K562 (cell line): Measurements from ENCODE around the gene DCTD. TPM values are rescaled to one million over a fixed set of nuclear protein-coding genes. Genes with fewer than 3 reads are reported as not detected.

Experiments
- CUX1 ChIP-seq: fragments of 200-800 bp; sonication (Bioruptor generic); IDR thresholded peaks from 2 replicates; pipeline ENCODE4 v1.6.1; 2016; ENCODE audit warnings: missing genetic modification characterization, missing compliant biosample characterization
- ESRRB ChIP-seq: fragments of 250-450 bp; sonication (Bioruptor Pico); IDR thresholded peaks from 2 replicates; pipeline ENCODE4 v1.5.0; 2020; ENCODE audit warnings: mild to moderate bottlenecking, moderate library complexity, borderline replicate concordance
- FOXJ2 ChIP-seq: fragments of 200-800 bp; sonication (Bioruptor generic); IDR thresholded peaks from 2 replicates; pipeline ENCODE4 v1.6.1; 2016; ENCODE audit warnings: missing genetic modification characterization, missing compliant biosample characterization
- MAFK ChIP-seq: IDR thresholded peaks from 2 replicates; pipeline ENCODE4 v1.6.1; 2011; ENCODE audit warnings: low read length, improper control_type of control experiment
- MED1 ChIP-seq: sonication (generic); formaldehyde crosslinking; IDR thresholded peaks from 2 replicates; pipeline ENCODE4 v1.8.1; 2023; ENCODE audit warnings: missing genetic modification reagents, borderline replicate concordance
- MNT ChIP-seq, 2 experiments: fragments of 450-650 bp; conservative IDR thresholded peaks; 2 replicates each; pipeline ENCODE4 v1.6.1; 2017; ENCODE audit warnings: mild to moderate bottlenecking in 2 of 2, moderate library complexity in 2 of 2
- NR3C1 ChIP-seq: sonication (generic); formaldehyde crosslinking; IDR thresholded peaks from 2 replicates; pipeline ENCODE4 v1.8.1; 2022; ENCODE audit warnings: missing genetic modification reagents
- PRMT5 ChIP-seq: sonication (generic); formaldehyde crosslinking; IDR thresholded peaks from 2 replicates; pipeline ENCODE4 v1.5.0; 2020; ENCODE audit warnings: missing genetic modification reagents
- SRF ChIP-seq, 2 experiments: fragments of 250-450, 450-650 bp in 1 of 2; sonication (Bioruptor Pico) in 1 of 2; sonication (generic) in 1 of 2; formaldehyde crosslinking; IDR thresholded peaks; 2 replicates each; pipeline versions ENCODE4 v1.5.0 to v1.5.1; 2020 to 2022; ENCODE audit warnings: mild to moderate bottlenecking in 1 of 2, missing genetic modification reagents in 1 of 2
- STAT5B ChIP-seq: fragments of 250-450 bp; sonication (Bioruptor Pico); IDR thresholded peaks from 2 replicates; pipeline ENCODE4 v1.8.0; 2021; ENCODE audit warnings: mild to moderate bottlenecking, inconsistent platforms
- TEAD2 ChIP-seq: fragments of 450-650 bp; IDR thresholded peaks from 2 replicates; pipeline ENCODE4 v1.6.1; 2016; ENCODE audit warnings: missing genetic modification characterization, control low read depth, missing compliant biosample characterization
- ZBTB12 ChIP-seq: fragments of 250-450 bp; sonication (Bioruptor Pico); IDR thresholded peaks from 2 replicates; pipeline ENCODE4 v1.4.0; 2020
- ZFP91 ChIP-seq: sonication (generic); formaldehyde crosslinking; IDR thresholded peaks from 2 replicates; pipeline ENCODE4 v1.8.0; 2022; ENCODE audit warnings: mild to moderate bottlenecking, missing genetic modification reagents
- ZKSCAN8 ChIP-seq: fragments of 200-800 bp; sonication (Bioruptor generic); IDR thresholded peaks from 2 replicates; pipeline ENCODE4 v1.6.1; 2016; ENCODE audit warnings: missing genetic modification characterization, missing compliant biosample characterization
- ZNF143 ChIP-seq: sonication (generic); formaldehyde crosslinking; IDR thresholded peaks from 2 replicates; pipeline ENCODE4 v1.9.0; 2022; ENCODE audit warnings: mild to moderate bottlenecking, missing genetic modification reagents
- ZNF197 ChIP-seq: fragments of 200-800 bp; sonication (Bioruptor generic); IDR thresholded peaks from 2 replicates; pipeline ENCODE4 v1.6.1; 2016; ENCODE audit warnings: low read depth, missing genetic modification characterization, missing compliant biosample characterization
- ZNF239 ChIP-seq: fragments of 250-450 bp; sonication (Bioruptor Pico); IDR thresholded peaks from 2 replicates; pipeline ENCODE4 v1.4.0; 2020; ENCODE audit warnings: mild to moderate bottlenecking
- ZNF431 ChIP-seq: sonication (generic); formaldehyde crosslinking; IDR thresholded peaks from 2 replicates; pipeline ENCODE4 v1.8.0; 2022; ENCODE audit warnings: mild to moderate bottlenecking, missing genetic modification reagents
- ZNF436 ChIP-seq: fragments of 250-450, 450-650 bp; sonication (Bioruptor Pico); formaldehyde crosslinking; IDR thresholded peaks from 2 replicates; pipeline ENCODE4 v1.7.0; 2020; ENCODE audit warnings: mild to moderate bottlenecking
- polyA plus RNA-seq, 8 experiments: library from polyadenylated mRNA; depleted of rRNA in 4 of 8; stranded (reverse) in 5 of 8; unstranded in 3 of 8; fragments of >200 nt; fragmentation: Nextera tagmentation in 2 of 8; fragmentation: Illumina TruSeq in 1 of 8; extraction: Ambion mirVana in 2 of 8; extraction: Trizol in 1 of 8; gene quantifications; 2 replicates each; pipeline versions ENCODE4 v1.2.1 to v1.2.3, GENCODE V29; 2011 to 2014; ENCODE audit warnings: inconsistent platforms in 1 of 8, missing spikeins in 1 of 8
- total RNA-seq, 7 experiments: library from RNA; depleted of rRNA in 6 of 7; stranded (reverse); fragments of >200 nt in 6 of 7; fragmentation: Illumina TruSeq in 2 of 7; extraction: Trizol in 2 of 7; gene quantifications; 2 replicates each; pipeline versions ENCODE4 v1.2.1 to v1.2.3, GENCODE V29; 2011 to 2021; ENCODE audit warnings: low replicate concordance in 1 of 7

The DCTD gene
- total and polyA plus RNA-seq, 9 of the 15 experiments (the other 6 are each of a cell fraction or from before 2014, with no cell fraction given): 38.7 to 114 (median 76.5) TPM

GRCh38 chr4:182917182-182918043 is at the start of gene DCTD (continued):
- no peak; a peak in 1 of 4 replicates for TF ChIP-seq MNT (conservative IDR thresholded peaks at IDR 0.05)
- TF ChIP-seq ZNF239 (CRISPR knock-in tag): no peak
- no peak for TF ChIP-seq PRMT5
- TF ChIP-seq ZBTB12 (CRISPR knock-in tag): no peak
- no peak for TF ChIP-seq MAFK
- no peak for TF ChIP-seq ZNF197 (CRISPR knock-in tag)
- no peak for TF ChIP-seq ESRRB (CRISPR knock-in tag)
- TF ChIP-seq ZNF436 (CRISPR knock-in tag): no peak
- no peak for TF ChIP-seq ZNF143 (CRISPR knock-in tag)
- TF ChIP-seq NR3C1 (CRISPR knock-in tag): no peak
- no peak for TF ChIP-seq TEAD2 (tag)
- no peak for TF ChIP-seq ZFP91 (CRISPR knock-in tag)
- no peak for TF ChIP-seq STAT5B (CRISPR knock-in tag)
- no peak for TF ChIP-seq ZKSCAN8 (CRISPR knock-in tag)
- TF ChIP-seq SRF (CRISPR knock-in tag; IDR thresholded peaks at IDR 0.05): no peak
- no peak for TF ChIP-seq CUX1 (CRISPR knock-in tag)
- TF ChIP-seq MED1 (CRISPR knock-in tag): no peak
- TF ChIP-seq ZNF431 (CRISPR knock-in tag): no peak
- TF ChIP-seq FOXJ2 (tag): no peak
